ENCODE results near the gene VAPB.
A peak's percentile ranks its signal among the peaks of the same experiment; 100 is the strongest.
"Not testable (repeated sequence)": the region's sequence is repeated elsewhere in the genome, so short reads cannot be mapped to it uniquely, and the experiment has no call there.

The VAPB gene

DNA sequence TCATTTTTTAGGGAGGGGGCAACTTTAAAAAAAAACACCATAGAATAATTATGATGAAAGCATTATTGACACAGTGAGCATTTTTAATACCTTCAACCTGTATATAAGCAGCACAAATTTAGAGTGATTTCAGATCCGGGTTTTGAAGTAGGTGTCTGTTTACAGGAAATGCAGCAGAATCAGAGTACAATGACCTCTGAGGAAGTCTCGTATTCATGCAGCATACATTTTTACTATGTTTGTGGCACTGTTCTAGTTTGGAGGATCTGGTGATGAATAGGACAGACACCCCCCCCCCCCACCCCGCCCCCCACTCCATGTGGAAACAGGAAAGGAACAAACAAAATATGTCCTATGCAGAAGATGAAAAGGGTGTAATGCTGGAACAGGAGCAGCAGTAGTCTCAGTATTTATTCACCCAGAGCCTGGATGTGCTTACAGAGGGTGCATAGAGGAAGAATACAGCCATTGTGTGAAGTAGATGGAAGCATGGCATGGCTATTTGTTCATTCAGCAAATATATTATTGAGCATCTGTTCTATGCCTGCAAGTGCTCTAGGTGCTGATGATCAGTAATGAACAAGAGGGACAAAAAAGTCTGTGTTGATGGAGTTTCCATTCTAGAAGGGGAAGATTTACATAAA lies 19.7 kb downstream of the VAPB start:
- peak; percentile 21 for DNase-seq

DNA sequence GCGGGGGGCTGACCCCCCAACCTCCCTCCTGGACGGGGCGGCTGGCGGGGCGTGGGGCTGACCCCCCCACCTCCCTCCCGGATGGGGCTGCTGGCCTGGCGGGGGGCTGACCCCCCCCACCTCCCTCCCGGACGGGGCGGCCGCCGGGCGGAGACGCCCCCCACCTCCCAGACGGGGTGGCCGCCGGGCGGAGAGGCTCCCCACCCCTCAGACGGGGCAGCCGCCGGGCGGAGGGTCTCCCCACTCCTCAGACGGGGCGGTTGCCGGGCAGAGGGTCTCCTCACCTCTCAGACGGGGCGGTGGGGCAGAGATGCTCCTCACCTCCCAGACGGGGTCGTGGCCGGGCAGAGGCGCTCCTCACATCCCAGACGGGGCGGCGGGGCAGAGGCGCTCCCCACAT lies 25.2 kb downstream of the VAPB start:
- DNase-seq: not testable (repeated sequence)

DNA sequence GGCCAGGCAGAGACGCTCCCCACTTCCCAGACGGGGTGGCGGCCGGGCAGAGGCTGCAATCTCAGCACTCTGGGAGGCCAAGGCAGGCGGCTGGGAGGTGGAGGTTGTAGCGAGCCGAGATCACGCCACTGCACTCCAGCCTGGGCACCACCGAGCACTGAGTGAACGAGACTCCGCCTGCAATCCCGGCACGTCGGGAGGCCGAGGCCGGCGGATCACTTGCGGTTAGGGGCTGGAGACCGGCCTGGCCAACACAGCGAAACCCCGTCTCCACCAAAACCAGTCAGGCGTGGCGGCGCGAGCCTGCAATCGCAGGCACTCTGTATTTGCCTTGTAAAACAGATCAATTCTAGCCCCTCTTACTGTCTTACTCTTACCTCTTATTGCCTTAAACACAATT lies 25.8 kb downstream of the VAPB start:
- not testable (repeated sequence) for DNase-seq

DNA sequence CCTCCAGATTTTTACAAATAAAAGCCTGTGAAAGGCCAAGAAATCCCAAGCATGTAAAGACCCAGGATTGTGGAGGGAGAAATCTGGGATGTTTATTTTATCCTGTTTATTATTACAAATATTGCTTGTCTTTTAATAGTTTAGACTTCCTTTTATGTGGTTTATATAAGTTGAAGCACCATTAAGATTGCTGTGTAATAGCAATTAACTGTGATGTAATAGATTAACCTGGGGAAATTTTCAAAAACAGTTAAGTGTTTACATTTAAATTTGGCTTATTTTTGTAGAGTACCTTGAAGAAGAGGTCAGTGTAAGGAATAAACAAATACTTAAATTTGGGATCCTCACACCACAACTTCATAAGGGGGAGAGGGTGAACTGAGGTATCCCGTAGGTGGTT lies 27.0 kb downstream of the VAPB start:
- no peak for DNase-seq

DNA sequence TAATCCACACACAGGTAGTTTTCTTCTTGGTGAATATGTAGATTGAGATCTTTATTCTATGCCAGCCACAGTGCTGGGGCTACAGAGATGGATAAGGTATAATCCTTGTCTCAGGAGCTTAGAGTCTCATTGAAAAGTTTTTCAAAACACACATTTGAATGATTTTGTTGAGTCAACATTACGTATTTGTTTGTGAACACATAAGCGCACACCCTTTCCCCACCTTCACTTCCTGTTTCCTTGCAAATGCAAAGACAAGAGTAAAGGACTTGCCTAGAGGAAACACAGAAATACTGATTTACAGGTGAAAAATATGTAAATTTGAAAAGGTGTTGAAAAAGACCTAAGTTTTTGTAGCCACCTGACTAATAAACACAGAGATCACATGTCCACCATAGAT lies 27.8 kb downstream of the VAPB start:
- DNase-seq: no peak

DNA sequence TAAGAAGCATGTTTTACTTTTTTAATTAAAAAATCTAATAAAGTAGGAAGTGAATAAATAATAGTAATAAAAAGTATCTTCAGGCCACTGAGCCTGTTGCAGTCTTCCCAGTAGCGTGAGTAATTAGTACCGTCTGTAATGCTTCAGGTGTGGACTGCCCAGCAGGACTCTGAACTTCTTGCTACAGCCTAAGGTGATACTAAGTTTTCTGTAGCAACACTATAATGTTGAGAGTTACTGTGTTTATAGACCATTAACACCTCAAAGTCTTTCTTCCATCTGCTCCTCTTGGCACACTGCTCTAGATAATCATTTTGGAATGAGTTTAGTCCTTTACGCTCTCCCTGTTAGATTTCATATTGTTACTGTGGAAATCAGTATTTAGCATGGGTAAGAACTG lies 28.4 kb downstream of the VAPB start:
- no peak for DNase-seq

DNA sequence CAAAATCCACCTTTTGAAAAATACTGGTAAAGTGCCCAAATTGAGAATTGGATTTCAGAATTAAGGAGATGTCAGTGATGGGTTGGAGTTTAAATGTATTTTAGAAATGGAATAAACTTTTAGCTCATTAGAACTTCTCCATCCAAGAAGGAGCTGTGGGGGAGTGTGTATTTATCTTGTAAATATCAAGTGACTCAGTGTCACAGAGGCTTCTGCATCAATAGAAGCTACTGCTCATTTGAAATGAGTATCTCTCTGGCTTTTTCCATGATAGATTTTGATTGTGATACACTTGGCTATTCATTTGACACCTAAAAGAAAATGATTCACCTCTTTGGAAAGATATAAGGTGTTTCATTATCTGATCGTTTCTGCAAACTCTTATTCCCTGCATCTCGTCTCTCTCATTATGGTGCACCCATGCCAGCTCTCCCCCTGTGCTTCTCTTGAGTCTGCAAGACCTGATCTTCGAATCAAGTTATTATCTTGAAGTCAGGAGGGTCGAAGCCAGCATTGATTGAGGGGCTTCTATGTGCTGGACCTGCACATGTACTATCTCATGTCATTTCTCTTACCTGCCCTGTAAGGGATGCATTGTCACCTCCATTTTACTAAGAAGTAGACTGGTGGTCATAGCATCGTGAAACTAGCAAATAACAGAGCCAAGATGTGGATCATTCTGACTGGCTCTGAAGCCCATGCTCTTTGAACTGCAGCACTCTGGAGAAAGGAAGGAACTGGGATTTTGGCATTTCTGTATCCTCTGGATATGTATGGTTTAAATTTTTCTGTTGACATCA lies 30.1 kb downstream of the VAPB start:
- DNase-seq: no peak

DNA sequence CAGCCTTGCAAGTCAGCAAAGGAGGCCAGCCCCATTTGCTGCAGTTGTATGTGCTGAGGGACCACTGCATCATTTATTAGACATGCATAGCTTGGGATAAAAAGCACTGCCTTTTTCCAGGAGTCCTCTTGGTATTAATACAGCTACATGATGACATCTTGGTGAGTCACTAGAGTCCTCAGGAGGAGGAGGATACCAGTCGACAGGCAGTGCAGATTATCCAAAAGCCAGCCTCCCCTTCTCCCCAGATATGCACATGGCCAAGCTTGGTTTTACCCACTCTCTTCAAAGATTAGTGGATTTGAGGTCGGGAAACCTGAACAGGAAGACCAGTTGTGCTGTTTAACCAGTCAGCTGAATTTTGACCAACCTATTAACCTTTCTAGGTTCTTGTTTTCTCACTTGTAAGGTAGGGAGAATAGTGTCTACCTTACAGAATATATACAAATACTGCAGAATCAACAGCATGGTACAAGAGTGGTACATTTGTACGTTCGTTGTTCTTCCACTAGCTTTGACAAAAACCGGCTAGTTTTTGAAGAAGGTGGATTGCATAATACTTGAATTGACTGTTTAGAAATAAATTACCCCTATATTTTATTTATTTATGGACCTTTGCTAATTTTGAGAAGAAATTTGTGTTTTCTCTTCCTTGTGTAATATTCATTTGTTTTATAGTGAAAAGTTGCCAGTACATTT lies 31.9 kb downstream of the VAPB start:
- no peak for DNase-seq

DNA sequence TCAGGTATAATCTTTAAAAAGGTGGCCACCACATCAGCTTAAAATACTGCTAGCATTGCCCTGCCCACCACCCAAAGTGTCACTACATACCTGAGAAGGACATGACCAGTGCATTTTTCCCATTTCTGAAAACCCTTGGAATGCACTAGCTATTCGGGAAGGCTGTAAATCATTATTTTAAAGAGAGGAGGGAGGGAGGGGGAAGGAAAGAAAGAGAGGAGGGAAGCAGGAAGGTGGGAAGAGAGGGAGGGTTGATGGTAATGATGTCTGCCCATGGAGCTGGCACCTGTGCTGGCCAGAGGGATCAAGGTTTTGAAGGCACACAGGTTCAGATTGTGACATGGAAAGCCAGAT lies 32.4 kb downstream of the VAPB start:
- DNase-seq: no peak

DNA sequence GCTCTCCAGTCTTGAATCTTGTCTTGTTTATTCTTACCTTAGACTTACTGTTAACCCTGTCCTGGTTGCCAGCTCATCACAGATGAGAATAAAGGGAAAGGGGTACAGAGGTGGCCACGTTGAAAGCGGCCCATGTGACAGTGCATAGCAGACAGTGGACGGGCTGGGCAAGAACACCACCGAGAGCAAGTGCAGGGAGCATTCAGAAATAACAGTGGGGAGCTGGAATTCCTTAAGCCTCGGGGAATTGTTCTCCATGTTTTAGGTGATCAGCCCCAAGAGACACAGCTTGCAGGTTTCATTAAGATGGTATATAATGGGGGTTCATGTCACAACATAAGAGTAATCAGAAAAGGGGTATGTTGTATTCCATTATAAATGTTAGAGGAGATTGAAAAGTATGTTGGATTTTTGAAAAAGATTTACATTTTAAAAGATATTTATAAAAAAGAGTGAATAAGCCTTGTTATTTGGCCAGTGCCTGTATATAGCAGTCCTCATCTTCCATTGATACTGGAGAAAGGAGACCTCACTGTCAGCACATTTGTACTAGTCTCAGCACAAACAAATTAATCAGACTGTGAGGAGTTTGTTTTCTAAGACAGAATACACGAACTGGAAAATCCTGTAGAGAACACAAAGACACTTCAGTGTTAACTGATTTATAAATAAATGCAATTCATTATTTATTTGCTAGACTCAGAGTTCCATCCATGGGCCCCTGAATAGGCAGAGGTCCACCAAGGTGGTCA lies 35.4 kb downstream of the VAPB start:
- no peak for DNase-seq

DNA sequence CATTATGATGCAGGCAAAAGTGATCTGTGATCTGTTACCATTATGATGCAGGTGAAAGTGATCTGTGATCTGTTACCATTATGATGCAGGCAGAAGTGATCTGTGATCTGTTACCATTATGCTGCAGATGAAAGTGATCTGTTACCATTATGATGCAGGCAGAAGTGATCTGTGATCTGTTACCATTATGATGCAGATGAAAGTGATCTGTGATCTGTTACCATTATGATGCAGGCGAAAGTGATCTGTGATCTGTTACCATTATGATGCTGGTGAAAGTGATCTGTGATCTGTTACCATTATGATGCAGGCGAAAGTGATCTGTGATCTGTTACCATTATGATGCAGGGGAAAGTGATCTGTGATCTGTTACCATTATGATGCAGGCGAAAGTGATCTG lies 38.5 kb downstream of the VAPB start:
- not testable (repeated sequence) for DNase-seq

DNA sequence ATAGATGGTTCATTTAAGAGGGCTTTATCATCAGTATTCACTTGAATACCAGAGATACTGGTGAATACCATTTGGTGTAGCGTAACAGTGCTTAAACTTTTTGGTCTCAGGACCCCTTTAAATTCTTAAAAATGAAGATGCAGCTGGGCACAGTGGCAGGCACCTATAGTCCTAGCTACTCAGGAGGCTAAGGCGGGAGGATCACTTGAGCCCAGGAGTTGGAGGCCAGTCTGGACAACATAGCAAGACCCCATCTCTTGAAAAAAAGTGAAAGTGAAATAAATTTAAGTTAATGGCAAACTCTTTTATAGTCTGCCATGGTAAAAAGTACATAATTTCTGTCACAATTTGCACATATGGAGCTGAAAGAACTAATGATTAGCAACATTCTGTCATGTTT lies 39.3 kb downstream of the VAPB start:
- no peak for DNase-seq

DNA sequence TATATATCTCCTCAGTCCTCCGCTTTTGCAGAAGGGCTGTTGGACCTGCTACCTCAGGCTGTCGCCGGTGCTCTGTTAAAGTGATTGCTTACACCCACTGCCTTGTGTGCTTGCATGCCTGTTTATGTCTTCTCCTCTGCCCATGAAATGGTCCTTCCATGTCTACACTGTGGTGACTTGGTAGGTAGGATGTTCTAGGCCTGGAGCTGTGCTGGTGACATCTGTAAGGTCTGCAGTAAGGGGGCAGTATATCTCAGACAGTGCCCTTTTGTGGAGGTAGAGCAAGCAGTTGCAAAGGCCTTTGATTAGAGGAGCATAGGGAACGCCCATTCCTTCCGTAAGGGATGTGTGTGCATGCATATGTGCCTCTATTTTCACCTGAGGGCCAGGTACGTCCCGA lies 40.3 kb downstream of the VAPB start:
- DNase-seq: no peak

DNA sequence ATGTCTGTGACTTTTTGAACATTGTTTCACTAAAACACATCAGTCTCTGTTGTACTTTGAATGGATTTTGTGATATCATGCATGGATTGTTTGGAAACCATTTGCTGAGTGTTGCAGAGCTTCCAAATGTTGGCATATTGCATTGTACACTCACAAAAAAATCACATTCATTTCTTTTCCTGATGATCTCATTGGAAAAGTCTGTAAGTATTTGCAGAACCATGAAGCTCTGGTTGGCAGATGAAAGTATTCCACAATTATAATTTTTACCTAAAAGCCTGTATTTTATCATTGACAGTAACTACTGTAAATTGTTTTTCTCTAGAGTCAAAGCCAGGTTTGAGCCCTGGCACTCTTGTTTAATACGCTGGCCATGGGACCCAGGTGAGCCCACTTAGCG lies 42.1 kb downstream of the VAPB start:
- no peak for DNase-seq

DNA sequence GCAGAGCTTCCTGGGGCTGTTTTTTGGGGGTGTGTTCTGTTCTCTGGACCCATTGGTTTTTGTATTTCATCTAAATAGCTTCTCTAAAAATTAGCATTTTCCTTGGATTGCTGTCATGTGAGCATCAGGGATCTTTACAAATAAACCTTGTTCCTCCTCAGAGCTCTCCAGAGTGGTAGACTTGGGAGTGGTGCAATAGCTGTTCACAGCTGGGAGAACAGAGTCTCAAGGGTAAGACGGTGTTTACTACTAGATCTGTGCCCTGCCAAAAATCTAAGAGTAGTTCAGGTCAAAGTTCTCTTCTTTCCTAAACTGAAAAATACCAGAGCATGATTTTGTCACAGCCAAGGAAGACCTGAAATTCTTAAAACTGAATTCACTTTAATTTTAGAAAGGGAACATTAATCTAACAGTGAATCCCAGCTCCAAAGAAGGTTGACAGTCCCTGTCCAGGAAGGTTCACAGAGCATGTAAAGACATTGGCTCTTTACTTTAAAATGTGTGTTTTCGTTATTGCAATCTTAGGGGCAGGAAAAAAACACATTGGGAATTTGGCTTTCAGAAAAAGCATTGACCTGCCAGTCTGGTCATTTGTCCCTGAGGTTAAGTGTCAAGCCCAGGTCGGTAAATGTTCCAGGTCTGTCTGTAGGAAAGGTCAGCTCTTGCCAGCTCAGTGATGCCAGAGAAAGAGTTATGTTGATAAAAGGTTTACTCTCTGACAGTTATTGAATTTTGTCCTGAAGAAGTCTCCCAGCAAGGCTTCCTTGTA lies 43.3 kb downstream of the VAPB start:
- no peak for DNase-seq

DNA sequence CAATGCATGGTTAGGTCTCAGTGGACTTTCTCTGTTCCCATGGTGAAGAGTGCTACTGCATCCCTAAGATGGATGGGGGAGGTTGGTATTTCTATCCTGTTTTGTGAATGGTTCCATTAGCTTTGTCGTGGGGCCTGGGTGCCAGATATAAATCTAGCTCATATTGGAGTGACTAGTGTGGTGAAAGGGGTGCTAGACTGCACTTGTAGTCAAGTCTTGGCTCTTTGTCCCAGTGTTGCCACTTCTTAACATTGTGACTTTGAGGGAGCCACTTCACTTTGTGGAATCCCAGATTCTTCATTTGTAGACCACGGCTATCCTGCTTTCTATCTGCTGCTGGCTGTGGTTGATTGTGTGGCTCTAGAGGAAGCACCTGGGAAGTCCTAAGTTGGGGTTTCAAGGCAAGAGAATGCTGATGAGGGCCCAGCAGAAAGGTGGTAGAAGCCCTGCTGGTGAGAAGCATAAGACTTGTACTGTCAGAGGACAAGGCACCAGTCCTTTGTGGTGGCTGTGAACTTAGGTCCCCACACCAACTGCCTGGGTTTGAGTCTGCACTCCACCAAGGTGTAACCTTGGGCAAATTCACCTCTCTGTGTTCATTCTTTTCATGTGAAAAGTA lies 44.1 kb downstream of the VAPB start:
- no peak for DNase-seq

DNA sequence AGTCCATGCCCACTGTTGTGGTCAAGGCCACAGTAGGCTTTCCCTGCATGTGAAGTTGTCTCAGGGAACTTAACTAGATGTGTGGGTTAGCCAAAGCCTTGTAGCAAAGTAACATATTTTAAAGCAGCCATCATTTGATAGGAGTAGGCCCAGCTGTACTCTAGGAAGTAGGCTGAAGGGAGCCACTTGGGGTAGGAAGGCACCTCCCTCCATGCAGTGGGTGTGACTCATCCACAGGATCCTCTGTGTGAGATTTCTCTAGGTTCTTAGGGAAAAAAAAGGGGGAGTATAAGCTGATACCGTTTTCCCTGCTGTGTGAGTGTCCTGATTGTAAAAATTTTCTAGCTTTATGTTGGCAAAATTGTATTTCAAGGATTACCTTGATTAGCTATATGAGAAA lies 44.7 kb downstream of the VAPB start:
- no peak for DNase-seq

DNA sequence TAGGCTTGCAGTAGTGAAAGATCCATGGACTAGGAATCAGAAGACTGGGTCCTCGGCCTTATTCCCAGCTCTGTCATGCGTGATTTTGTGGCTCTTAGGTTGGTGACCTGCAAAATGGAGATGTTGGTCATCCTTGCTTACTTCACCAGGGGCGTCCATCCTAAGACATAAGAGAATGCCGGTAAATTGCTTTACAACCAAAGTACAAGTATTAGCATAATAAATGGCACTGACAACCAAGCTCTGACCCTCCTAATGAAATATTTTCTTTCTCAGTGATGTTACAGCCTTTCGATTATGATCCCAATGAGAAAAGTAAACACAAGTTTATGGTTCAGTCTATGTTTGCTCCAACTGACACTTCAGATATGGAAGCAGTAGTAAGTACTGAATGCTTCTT lies 45.3 kb downstream of the VAPB start:
- DNase-seq: no peak

DNA sequence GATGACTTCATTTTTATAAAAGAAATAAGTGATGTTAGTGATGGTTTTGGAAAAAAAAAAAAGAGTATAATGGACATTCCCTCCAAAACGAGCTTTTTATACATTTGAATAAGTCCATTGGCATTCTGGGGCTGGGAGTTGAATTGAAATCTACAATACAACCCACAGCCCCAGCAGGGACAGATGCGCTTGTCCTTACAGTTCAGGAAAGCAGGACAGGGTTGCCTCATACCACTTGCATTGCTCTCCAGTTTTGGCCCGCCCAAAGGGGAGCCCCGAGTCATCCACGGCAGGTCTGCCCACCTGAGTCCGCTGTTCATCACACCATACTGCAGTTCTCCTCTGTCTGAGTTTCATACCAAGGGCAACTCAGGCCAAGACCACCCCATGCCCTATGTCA lies 46.2 kb downstream of the VAPB start:
- no peak for DNase-seq

DNA sequence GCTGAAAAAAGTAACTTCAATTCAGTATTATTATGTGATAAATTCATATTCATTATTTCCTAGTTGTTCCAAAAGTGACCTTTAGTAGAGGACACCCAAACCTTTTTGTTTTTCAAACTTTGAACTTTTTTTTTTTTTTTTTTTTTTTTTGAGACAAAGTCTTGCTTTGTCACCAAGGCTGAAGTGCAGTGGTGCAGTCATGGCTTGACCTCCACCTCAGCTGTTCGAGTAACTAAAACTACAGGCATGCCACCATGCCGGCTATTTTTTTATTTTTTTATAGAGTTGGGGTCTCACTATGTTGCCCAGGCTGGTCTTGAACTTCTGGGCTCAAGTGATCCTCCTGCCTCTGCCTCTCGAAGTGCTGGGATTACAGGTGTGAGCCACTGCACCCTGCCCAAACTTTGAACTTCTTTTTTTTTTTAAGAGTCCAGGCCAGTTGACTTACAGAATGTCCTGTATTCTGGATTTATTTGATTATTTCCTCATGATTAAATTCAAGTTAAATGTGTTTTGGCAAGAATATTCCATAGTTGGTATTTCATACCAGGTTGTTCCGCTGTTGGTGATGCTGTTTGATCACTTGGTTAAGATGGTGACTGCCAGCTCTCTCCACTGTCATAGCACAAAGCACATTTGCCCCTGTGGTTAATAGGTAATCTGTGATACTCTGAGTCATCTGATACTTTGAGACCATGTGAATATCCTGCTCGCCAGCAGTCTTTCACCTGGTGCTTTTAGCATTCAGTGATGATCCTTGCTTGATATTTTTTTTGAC lies 48.0 kb downstream of the VAPB start:
- peak; percentile 10 for DNase-seq
